Stimulated activated CD8-positive, alpha-beta memory T cell treated with anti-CD3 and anti-CD28 coated beads, Interleukin-12 subunit alpha, Interleukin-12 subunit beta, amount 100 ng/mL, for 24 hours (primary cell): ENCODE data around the gene MECP2.
"Not testable (repeated sequence)": the region's sequence is repeated elsewhere in the genome, so short reads cannot be mapped to it uniquely, and the experiment has no call there.

Experiments
- DNase-seq: peaks from one replicate; pipeline ENCODE4 v3.0.0-alpha.2; 2020; ENCODE audit errors: extremely low read depth

MECP2 gene

DNA sequence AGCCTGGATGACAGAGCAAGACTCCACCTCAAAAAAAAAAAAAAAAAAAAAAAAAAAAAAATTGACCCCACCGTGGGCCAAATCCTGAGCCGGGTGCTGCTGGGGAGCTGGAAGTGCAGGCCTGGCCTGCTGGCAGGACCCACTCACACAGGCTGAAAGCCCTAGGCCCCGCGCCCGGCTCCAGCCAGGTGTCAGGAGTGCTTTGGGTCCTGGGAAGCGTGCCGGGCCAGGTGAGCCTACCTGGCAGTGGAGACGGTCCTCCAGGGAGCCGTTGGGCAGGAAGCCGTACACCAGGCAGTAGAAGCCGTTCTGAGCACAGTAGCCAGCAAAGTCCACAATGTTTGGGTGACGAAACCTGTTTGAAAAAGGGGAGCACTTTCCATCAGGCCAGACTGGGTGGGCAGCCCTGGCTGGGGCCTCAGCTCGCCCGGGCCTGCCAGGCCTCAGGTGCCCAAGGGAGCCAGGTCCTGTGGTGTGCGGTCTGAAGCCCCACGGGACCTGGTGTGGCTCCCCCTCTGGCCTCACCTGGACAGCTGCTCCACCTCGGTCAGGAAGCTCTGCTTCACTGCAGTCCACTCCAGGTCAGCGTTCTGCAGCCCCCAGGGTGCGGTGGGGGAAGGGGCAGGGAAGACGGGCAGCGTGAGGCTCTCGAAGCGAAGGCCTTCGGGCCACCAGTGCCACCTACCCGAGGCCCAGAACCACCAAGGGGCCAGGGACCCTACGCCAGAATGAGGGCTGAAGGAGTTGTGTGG, 79.6 kb downstream of the MECP2 start:
- DNase-seq: no peak

GRCh38 chrX:154016366-154017076, 81.0 kb downstream of the MECP2 start:
- no peak for DNase-seq

- DNase-seq: no peak
Measured at GRCh38 chrX:154015581-154016264, 81.8 kb downstream of the MECP2 start.

DNA sequence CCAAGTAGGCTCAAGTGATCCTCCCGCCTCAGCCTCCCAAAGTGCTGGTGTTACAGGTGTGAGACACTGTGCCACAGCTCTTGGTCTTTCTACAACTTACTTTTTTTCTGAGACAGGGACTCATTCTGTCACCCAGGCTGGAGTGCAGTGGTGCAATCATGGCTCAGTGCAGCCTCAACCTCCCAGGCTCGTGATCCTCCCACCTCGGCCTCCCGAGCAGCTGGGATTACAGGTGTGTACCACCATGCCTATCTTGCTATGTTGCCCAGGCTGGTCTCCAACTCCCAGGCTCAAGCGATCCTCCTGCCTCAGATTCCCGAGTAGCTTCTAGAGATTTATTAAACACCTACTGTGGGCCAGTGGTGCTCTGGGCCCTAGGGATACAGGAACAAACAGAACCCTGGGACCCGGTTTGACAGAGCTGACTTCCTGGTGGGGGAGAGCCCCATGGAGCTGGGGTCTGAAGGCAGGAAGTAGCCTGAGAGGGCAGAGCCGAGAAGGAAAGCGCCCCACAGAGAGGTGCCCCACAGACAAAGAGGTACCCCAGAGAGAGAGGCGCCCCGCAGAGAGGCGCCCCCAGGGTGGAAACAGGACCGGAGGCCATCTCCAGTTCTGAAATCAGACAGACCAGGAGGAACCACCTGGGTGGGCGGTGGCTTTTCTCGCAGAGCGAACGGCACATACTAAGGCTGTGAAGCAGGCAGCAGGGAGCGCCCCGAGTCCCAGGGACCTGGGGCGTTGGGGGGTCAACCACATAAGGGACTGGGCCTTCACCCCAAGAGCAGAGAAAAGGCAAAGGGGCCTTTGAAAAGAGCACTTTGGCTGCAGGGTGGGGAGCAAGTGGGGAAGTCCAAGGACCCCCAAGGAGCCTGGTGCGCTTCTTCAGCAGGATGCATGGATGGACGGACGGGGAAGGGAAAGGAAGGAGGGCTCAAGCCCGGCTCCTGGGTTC, 82.8 kb downstream of the MECP2 start:
- DNase-seq: no peak

DNA sequence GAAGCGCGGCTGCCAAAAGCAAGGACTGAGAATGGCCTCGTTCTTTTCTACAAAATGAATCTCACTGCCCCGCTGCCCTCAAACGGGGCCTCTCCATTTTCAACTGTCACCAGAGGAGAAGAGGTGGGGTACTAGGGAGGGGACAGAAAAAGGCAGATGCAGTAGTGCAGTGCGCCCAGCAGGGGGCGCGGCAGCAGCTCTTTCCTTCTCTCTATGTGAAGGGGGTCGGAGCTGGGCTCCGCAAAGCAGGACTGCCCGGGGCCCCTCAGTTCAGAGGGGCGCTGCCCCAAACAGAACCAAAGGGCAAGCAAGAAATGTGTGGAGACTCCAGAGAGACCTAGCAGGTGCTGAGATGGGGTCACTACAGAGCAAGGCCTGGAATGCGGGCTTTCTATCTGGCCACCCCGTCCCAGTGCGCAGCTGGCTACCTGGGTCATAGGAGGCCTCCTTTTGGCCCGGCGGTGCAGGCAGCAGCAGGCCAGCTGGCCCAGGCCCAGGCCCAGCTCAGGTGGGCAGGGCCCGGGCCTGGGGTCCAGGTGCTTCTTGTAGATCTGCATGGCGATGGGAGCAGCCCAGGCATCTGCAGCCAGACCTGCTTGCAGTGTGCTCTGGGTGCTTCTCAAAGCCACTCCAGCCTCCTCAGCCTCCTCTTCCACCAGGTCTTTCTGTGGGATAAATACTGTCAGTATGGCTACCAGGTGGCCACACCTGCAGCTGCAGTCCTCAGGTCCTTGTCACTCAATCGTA, 83.7 kb downstream of the MECP2 start:
- no peak for DNase-seq

GRCh38 chrX:154013001-154013421, 84.5 kb downstream of the MECP2 start:
- no peak for DNase-seq

DNA sequence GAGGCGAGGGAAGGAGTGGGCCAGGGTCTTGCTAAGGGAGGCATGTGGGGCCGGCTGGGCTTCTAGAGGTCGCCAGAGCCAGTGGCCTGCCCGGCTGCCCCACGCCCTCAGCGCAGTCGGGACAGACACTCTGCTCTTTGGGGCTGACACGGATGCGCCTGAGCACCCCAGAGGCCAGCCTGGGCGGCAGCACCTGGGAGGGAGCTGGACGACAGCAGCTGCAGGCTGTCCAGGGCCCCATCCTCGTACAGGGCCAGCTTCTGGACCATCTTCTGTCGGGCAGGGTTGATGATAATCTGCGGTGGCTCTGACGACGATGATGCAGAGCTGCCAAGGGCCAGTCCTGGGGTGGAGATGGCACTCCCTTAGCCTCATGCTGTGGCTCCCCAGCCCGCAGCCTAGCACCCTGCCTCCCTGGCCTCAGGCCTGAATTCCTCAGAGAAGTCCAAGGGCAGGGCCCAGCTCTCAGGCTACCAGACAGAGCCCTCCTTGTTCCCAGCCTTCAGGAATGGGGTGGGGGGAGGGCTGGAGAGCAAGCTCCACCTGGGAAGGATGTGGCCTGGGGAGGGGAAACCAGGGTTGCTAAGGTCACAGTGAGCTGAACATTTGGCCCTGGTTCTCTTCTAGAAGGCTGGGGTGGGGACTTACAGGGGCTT, 85.1 kb downstream of the MECP2 start:
- DNase-seq: no peak

GRCh38 chrX:154011376-154012335, 85.9 kb downstream of the MECP2 start:
- no peak for DNase-seq

DNA sequence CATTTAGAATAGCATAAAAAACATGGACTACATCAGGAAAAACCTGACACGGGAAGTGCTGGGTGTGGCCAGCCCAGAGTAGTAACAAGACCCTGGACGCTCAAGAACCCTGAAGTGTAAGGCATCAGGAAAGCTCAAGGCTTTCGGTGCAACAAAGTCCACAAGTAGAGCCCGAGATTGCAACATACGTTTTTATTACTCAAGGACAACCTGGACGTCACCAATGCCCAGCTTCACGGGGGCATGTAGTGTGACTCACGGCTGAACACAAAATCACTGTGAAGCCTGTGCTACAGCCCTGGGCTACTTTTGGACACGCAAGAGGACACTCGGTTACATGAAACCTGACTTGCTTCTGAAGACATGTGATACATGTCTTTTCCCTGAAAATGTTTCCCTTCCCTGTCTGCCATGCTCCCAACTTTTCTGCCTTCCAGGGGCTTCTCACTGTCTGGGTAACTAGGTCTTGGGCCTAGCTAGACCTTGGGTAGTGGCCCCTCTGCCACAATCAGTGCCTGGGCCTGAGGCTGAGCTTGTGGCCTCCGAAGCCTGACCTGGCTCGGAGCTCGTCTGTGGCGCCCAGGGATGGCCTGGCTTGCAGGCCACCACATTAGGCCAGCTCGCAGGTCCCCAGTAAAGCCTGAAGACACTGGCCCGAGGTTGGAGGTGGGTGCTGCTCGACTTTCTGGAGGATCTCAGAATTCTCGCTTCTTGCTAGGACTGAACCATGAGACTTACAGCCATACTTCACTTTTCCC, 87.0 kb downstream of the MECP2 start:
- no peak for DNase-seq

DNA sequence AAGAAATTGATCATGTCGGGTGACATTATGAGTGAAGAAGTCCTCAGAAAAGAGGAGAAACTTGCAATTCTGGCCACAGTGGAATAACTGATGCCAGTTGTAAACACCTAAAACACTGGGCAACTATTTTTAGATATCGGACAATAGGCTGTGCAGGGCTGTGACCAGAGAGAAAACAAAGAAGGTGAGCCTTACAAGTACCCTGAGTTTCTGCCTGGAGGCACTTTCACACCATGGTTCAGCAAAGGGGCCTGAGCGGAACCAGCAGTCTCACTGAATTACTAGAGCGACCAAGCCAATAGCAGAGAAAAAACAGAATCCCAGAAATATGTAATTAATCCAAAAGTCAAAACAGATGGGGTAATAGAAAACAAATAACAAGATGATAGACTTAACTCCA, 89.0 kb downstream of the MECP2 start:
- DNase-seq: no peak

GRCh38 chrX:154006947-154007346, 90.6 kb downstream of the MECP2 start:
- no peak for DNase-seq

GRCh38 chrX:154004315-154004714, 93.2 kb downstream of the MECP2 start:
- DNase-seq: no peak

GRCh38 chrX:154002215-154002719, 95.2 kb downstream of the MECP2 start:
- no peak for DNase-seq

DNA sequence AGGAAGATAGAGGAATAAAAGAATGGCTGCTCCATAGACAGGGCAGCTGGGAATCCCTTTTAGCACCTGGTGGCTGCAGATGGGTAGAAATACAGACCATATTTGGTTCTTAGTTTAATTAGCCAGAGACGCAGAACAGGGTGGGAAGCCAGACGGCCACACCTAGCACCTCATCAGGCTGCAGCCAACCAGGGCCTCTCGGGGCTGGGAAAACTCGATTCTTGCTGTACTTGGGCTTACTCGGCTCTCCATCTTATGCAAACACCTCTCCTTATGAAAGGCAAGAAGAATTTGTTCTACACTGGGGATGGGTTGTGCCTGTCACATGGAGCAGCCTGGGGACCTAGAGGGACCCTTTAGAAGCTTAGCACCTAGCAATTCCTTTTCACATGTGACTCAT, 97.5 kb downstream of the MECP2 start:
- no peak for DNase-seq

DNA sequence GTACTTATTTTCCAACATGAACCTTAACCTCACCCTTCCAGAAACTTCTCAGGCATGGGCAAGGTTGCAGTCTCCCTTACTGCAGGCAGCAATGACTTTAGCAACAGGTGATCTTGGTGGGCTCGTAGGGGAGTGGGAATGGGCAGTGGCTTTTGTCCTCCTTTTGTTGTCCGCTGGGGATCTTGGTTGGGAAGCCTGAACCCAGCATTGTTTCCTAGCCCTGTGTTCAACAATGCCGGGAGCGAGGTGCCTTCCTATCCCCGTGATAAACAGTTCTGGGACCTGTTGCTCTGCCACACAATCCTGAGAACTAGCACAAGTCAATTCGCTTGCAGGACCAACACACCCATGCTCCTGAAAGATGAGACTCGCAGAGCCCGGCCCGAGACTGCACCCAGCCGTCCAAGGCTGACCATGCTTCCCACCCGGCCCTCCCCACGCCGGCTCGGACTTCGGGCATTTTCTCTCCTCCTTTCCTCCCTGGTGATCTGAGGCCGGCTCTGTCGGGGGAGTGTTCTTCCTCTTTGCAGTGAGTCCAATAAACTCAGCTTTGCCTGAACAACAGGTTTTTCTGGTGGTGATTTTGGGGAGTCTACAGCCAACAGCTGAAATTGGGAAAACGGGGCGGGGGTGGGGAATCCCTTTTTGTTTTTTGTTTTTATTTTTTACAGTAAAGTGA, 98.0 kb downstream of the MECP2 start:
- DNase-seq: no peak

GRCh38 chrX:153995504-153995903, 102.0 kb downstream of the MECP2 start:
- no peak for DNase-seq

- not testable (repeated sequence) for DNase-seq
Measured at GRCh38 chrX:153994398-153994797, 103.1 kb downstream of the MECP2 start.

DNA sequence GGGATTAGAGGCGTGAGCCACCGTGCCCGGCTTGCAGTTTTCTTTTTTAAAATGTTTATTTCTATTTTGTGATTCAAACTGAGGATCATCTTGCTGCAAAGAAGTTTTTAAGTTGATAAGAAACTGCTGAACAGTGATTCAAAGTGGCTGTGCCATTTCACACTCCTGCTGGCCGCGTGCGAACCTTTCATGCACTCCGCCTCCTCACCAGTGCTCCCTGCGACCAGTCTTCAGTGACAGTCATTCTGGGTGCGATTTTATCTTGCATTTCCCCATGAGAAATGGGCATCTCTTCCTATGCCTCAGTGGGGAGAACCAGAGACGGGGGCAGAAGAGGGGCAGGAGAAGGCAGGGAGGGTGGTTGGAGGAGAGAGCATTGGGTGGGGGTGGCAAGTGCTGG, 103.5 kb downstream of the MECP2 start:
- no peak for DNase-seq
